GM21717 (cell line): Measurements from ENCODE around the gene CYP4A11.
"Not testable (repeated sequence)": the region's sequence is repeated elsewhere in the genome, so short reads cannot be mapped to it uniquely, and the experiment has no call there.

Experiments used
- ATAC-seq: cut with Tn5 transposase; IDR thresholded peaks from one replicate; pipeline ENCODE4 v1.9.1; 2021; ENCODE audit warnings: mild to moderate bottlenecking, moderate library complexity; ENCODE audit not compliant: unreplicated experiment

Gene CYP4A11

DNA sequence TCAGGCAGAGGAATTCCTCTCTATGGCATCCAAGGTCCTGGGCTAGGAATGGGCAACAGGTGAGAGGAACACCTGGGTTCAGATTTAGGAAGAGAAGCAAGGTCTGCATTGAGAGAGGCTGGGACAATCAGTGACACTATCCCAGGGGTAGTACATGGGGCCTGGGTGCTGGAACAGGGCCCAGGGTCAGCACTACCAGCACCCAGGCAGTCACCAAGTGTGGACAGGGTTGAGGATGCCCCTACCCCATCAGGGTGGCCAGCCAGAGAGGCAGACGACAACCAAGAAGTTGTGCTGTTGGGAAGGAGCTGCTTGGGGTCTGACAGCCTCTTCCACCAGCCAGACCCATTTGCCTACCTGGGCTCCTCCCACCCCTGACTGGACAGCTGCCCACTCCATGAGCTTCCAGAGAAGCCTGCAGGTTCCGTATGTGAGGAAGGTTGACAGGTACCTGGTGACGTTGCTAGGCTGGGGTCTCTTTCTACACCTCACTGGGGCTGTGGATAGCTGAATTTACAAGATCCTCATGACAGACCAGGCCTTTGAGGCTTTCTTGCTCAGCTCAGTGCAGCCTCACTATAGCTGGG, 13.9 kb downstream of the CYP4A11 start:
- no peak for ATAC-seq

DNA sequence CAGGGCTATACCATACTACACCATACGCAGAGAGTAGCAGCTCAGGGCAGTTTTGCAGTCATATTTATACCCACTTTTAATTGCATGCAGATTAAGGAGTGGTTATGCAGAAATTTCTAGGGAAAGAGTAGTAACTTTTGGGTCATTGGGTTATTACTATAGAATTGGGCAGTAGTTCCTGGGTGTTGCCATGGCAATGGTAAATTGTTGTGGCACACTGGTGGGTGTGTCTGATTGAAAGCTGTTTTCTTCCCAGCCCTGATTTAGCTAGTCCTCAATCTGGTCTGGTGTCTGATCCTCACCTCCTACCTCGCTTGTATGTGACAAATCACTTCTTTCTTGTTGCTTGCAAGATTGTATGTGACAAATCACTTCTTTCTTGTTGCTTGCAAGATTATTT, 30.5 kb downstream of the CYP4A11 start:
- no peak for ATAC-seq

DNA sequence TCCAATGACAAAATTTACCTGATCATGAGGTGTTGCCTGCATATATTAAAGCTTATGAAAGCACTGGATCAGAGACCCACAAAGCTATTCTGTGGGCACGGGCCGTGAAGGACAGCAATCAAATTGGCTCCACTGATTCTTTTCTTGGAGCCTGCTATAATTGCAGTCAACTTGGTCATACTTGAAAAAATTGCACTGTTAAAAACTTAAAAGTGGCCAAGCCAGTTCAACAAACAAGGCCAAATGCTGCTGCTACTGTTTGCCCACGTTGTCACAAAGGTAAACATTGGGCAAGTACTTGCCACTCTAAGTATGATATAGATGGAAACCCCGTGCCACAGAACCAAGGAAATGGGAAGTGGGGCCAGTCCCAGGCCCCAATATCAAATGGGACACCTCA, 37.8 kb downstream of the CYP4A11 start:
- ATAC-seq, result no peak

DNA sequence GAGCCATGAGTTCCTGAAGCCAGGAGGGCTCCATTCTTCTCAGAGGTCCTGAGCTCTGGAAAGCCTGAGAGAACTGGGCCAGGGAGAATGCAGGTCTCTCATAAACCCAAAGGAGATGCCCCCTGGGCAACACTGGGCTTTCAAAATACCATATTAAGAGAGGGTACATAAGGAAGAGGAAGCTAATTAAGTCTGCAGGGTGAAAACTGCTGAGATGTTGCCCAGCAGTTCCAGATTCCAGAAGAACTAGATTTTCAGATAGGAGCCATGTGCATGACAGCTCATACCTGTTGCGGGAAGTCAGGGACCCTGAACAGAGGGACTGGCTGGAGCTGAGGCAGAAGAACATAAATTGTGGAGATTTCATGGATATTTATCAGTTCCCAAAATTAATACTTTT, 40.9 kb downstream of the CYP4A11 start:
- no peak for ATAC-seq

- not testable (repeated sequence) for ATAC-seq
Observed at GRCh38 chr1:46881656-46882055, 59.6 kb downstream of the CYP4A11 start.
